SU-DHL-6 (cell line): Measurements from ENCODE around the gene CHST15.

Experiments used
- H2AFZ ChIP-seq: fragments of 200-600 bp; sonication (generic); 2 replicates; pipeline ENCODE4 v1.6.1; 2014; ENCODE audit warnings: low read depth, mild to moderate bottlenecking, moderate library complexity, mixed read lengths, antibody characterized with exemption, low read length; ENCODE audit not compliant: severe bottlenecking
- H3F3A ChIP-seq: fragments of 200-600 bp; shearing (Covaris generic); 2 replicates; pipeline ENCODE4 v1.6.0; 2016; ENCODE audit warnings: antibody characterized with exemption, mild to moderate bottlenecking; ENCODE audit not compliant: insufficient read depth
- H3K27ac ChIP-seq: fragments of 200-600 bp; sonication (generic); 2 replicates; pipeline ENCODE4 v1.5.1; 2016; ENCODE audit warnings: low read depth, mild to moderate bottlenecking, low read length, moderate library complexity, mixed read lengths
- H3K27me3 ChIP-seq: fragments of 200-600 bp; sonication (generic), shearing (Covaris generic); 2 replicates; pipeline ENCODE4 v1.6.0; 2014; ENCODE audit warnings: mild to moderate bottlenecking, low read length
- H3K36me3 ChIP-seq: fragments of 200-600 bp; sonication (generic); 2 replicates; pipeline ENCODE4 v1.6.1; 2014; ENCODE audit warnings: mild to moderate bottlenecking, low read length, mixed read lengths
- H3K4me2 ChIP-seq: fragments of 300-600, 200-600 bp; shearing (Covaris generic), sonication (generic); 2 replicates; pipeline ENCODE4 v1.6.0; 2014; ENCODE audit warnings: low read length, low read depth, mild to moderate bottlenecking; ENCODE audit not compliant: poor library complexity, severe bottlenecking
- H3K4me3 ChIP-seq: fragments of 200-600 bp; sonication (generic); 2 replicates; pipeline ENCODE4 v1.5.1; 2014; ENCODE audit warnings: antibody characterized with exemption, low read length, mild to moderate bottlenecking, mixed read lengths; ENCODE audit not compliant: insufficient read depth, poor library complexity, severe bottlenecking
- H3K79me2 ChIP-seq: fragments of 200-600 bp; sonication (generic); 2 replicates; pipeline ENCODE4 v1.6.1; 2014; ENCODE audit warnings: mild to moderate bottlenecking, low read length, moderate library complexity; ENCODE audit not compliant: insufficient read depth
- H3K9ac ChIP-seq: fragments of 200-600 bp; sonication (generic); 2 replicates; pipeline ENCODE4 v1.7.0; 2014; ENCODE audit warnings: mild to moderate bottlenecking, low read length
- H3K9me2 ChIP-seq: fragments of 200-600 bp; sonication (generic); replicated peaks from 2 replicates; pipeline ENCODE4 v1.6.1; 2014; ENCODE audit warnings: low read length; ENCODE audit not compliant: insufficient read depth
- H3K9me3 ChIP-seq: fragments of 200-600 bp; sonication (generic); 2 replicates; pipeline ENCODE4 v1.6.1; 2014; ENCODE audit warnings: low read length, mixed read lengths; ENCODE audit not compliant: insufficient read depth
- H4K20me1 ChIP-seq: fragments of 200-600 bp; sonication (generic); 2 replicates; pipeline ENCODE4 v1.6.1; 2014; ENCODE audit warnings: low read depth, mild to moderate bottlenecking, antibody characterized with exemption, low read length, moderate library complexity, mixed read lengths
- CTCF ChIP-seq: fragments of 200-600 bp; sonication (generic); IDR thresholded peaks from one replicate; pipeline ENCODE4 v1.5.1; 2017; ENCODE audit warnings: antibody characterized with exemption, mild to moderate bottlenecking, low read length, moderate library complexity; ENCODE audit not compliant: insufficient read depth, poor library complexity, severe bottlenecking
- EZH2phosphoT487 ChIP-seq: fragments of 200-600 bp; sonication (generic), shearing (Covaris generic); conservative IDR thresholded peaks from 2 replicates; pipeline ENCODE4 v1.6.1; 2018; ENCODE audit warnings: mild to moderate bottlenecking, antibody characterized with exemption, low read length, moderate library complexity, mixed read lengths

CHST15 gene

DNA sequence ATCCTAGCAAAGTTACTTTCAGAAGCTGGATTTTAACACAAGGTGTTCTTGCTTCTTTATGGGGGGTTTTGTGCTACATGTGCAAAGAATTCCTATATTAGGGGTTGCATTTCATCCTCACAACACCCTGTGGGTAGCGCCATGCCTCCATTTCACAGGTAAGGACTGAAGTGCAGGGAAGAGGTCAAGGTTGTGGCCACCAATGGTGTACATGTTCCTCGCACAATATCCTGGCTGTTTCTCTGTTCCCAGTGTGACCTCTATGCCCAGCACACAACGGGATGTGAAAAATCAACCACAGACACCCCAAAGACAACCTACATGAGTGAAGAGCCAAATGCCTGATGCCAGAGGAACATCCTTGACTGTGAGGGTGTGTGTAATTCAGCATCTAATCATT is 80.8 kb downstream of the CHST15 start:
- Histone ChIP-seq H3K36me3 (no peaks in the 10 kb centered on the region), H3K9me2 (no peaks in the 10 kb centered on the region), H4K20me1 (no peaks in the 10 kb centered on the region), H3K9ac (no peak overlapping the region), H3K27ac (no peak overlapping the region), H2AFZ (no peak overlapping the region), H3K4me2 (no peak overlapping the region), H3K79me2 (no peaks in the 10 kb centered on the region), H3K27me3 (no peaks in the 10 kb centered on the region), H3F3A (no peaks in the 10 kb centered on the region), H3K4me3 (no peak overlapping the region), H3K9me3 (no peaks in the 10 kb centered on the region)
- TF ChIP-seq CTCF (no peak), EZH2phosphoT487 (no peak)

GRCh38 chr10:124012066-124012465 is 81.3 kb downstream of the CHST15 start:
- Histone ChIP-seq H3K4me2 (no peak overlapping the region), H3K9me3 (no peaks in the 10 kb centered on the region), H3K4me3 (no peak overlapping the region), H3K9me2 (no peaks in the 10 kb centered on the region), H3F3A (no peaks in the 10 kb centered on the region), H3K27ac (no peak overlapping the region), H3K27me3 (no peaks in the 10 kb centered on the region), H3K36me3 (no peaks in the 10 kb centered on the region), H3K79me2 (no peaks in the 10 kb centered on the region), H4K20me1 (no peaks in the 10 kb centered on the region), H2AFZ (no peak overlapping the region), H3K9ac (no peak overlapping the region)
- TF ChIP-seq EZH2phosphoT487 (no peak), CTCF (no peak)

DNA sequence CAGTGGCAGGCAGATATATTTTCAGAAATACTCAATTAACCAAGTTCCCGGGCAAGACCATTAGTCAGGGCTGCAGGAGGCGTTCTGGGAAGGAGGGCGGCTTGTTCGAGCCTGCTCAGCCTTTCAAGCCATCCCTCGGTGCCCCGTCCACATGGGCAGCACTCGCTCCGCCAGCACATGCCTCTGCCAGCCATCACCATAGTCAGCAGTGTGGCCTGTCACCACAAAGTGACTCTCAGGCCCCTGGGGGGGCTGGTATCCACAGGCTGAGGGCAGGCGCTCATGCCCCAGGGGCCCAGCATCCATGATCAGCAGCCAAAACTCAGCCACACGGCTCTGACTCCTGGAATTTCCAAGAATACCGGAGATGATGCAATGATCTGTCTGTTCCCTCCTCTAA is 81.9 kb downstream of the CHST15 start:
- H3K36me3 ChIP-seq = no peaks in the 10 kb centered on the region
- no peaks in the 10 kb centered on the region for H3K9me2 ChIP-seq
- H3K27ac ChIP-seq = no peak overlapping the region
- TF ChIP-seq EZH2phosphoT487 = no peak
- TF ChIP-seq CTCF = no peak
- H3K4me3 ChIP-seq = no peak overlapping the region
- H3K79me2 ChIP-seq = no peaks in the 10 kb centered on the region
- no peaks in the 10 kb centered on the region for H3K27me3 ChIP-seq
- H3K4me2 ChIP-seq = no peak overlapping the region
- H3K9me3 ChIP-seq = no peaks in the 10 kb centered on the region
- no peak overlapping the region for H3K9ac ChIP-seq
- no peaks in the 10 kb centered on the region for H3F3A ChIP-seq
- no peaks in the 10 kb centered on the region for H4K20me1 ChIP-seq
- no peak overlapping the region for H2AFZ ChIP-seq
